Neural progenitor cell (in vitro differentiated cells): ENCODE data around the gene AGBL4.

ENCODE experiments used
- CTCF ChIP-seq: fragments of 200-600 bp; sonication (generic); IDR thresholded peaks from 2 replicates; pipeline ENCODE4 v1.5.1; 2017; ENCODE audit warnings: antibody characterized with exemption, mild to moderate bottlenecking
- EZH2phosphoT487 ChIP-seq: fragments of 200-600 bp; sonication (generic); IDR thresholded peaks from 2 replicates; pipeline ENCODE4 v1.6.1; 2017; ENCODE audit warnings: antibody characterized with exemption

- TF ChIP-seq CTCF (no peak), EZH2phosphoT487 (no peak)
Measured at GRCh38 chr1:49408346-49408745, 615.4 kb downstream of the AGBL4 start.
